ENCODE data around the gene PA2G4.

PA2G4 gene

GRCh38 chr12:56127485-56127887, 23.1 kb downstream of the PA2G4 start:
- no peak for DNase-seq

DNA sequence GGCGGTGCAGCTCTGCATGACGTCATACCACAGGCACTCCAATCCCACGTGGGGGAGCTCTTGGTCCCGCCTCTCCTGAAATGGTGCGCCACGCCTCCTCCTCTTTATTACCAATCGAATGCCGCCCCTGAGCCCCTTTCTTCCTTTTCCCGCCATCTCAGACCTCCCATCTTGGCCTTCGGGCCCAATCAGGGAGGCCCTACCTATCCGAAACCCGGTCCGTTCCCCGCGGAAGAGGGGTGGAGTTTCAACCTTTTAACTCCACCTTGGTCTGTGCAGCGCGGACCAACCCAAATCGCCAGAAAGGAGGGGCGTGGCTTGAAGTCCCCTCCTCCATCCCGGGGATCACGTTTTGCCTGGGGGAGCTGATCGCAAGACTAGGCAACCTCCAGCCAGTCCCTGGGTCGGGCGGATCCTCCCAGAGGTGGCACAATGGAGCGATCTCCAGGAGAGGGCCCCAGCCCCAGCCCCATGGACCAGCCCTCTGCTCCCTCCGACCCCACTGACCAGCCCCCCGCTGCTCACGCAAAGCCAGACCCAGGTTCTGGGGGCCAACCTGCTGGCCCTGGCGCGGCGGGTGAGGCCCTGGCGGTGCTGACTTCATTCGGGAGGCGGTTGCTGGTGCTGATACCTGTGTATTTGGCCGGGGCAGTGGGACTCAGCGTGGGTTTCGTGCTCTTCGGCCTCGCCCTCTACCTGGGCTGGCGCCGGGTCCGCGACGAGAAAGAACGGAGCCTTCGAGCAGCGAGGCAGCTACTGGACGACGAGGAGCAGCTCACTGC, 23.7 kb downstream of the PA2G4 start, which contains the start of gene ESYT1:
ESYT1 (plus strand) TSS at position 380 of the 782 bp plus-strand sequence; CDS start at position 433, 53 bp downstream.
- DNase-seq, result peak; percentile 95 to 97

GRCh38 chr12:56128670-56129205, 24.4 kb downstream of the PA2G4 start:
- DNase-seq, result no peak

DNA sequence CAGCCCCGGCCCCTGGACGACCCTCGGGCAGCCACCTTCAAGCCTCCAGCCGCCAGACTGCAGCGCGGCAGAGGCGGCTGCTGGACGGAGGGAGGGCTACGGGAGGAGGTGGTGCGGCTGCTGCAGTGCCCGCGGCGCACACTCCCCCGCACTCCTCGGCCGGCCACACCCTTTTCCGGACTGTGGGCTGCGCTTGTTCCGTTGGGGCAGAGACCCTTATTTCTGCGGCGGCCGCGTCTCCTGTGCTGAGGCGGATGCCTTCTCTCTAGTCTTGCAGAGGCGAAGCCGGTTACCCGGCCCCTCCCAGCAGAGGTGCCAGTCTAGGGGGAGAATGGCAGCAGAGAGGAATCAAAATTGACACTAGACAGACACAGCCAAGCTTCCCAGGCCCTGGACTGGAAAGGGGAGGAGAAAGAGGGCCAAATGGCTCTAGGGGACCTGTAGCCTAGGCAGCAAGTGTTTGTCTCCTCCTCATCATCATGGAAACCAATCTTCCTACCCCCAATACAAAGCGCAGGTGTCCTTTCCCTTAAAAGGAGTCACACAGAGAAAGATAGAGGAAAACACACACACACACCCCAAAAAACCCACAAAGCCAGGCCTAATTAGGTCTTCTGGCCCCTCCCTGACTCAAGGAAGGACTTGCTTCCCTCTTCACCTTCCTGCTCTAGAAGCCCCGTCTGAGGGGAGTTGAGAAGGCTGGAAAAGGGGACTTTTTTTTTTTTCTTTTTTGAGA, 25.0 kb downstream of the PA2G4 start:
- DNase-seq, result peak; percentile 58 to 69

GRCh38 chr12:56129942-56130495, 25.7 kb downstream of the PA2G4 start:
- no peak for DNase-seq

DNA sequence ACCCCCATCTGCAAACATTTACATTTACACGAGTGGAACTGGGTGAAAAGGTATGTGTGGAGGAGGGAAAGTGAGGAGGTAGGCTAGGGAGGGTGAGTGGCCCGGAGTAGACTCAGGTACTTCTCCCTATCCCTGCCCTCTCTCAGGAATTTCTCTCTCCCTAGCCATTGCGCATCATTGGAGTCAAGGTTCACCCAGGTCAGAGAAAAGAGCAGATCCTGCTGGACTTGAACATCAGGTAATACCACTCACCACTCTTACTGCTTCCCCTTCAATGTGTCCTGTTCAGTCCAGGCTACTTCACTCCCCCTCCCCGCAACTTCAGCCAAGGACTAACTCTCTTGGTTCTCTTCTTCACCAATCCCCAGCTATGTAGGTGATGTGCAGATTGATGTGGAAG, 26.5 kb downstream of the PA2G4 start:
- no peak for DNase-seq

DNA sequence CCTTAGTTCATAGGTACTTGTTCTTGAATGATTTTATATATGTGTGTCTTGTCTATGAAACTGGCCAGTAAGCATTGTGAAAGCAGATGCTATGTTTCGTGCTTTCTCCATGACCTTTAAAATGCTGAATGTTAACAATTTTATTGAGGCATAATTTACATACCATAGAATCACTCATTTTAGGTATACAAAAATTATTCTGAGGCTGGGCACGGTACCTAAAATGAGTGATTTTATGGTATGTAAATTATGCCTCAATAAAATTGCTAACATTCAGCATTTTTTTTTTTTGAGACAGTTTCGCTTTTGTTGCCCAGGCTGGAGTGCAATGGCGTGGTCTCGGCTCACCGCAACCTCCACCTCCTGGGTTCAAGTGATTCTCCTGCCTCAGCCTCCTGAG, 30.5 kb downstream of the PA2G4 start:
- no peak for DNase-seq

DNA sequence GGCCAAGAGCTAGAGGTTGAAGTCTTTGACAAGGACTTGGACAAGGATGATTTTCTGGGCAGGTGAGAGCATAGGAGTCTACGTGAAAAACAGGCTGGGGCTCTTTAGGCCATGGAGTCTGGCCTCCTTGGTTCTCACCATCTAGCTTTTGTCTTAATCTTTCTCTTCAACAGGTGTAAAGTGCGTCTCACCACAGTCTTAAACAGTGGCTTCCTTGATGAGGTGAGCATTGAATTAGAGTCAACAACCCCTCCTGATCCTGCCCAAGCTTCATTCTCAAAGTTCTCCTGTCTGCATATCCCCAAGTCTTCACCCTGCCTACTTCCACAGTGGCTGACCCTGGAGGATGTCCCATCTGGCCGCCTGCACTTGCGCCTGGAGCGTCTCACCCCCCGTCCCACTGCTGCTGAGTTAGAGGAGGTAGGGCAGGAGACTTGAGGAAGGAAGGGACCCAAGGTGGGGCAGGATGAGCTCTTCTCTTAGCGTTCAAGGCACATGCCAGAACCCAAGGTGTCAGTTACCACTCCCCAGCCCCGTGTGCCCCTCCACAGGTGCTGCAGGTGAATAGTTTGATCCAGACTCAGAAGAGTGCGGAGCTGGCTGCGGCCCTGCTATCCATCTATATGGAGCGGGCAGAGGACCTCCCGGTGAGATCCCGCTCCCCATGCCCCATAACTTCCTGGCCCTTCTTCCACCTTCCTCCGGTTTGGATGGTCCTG, 33.7 kb downstream of the PA2G4 start:
- no peak for DNase-seq

DNA sequence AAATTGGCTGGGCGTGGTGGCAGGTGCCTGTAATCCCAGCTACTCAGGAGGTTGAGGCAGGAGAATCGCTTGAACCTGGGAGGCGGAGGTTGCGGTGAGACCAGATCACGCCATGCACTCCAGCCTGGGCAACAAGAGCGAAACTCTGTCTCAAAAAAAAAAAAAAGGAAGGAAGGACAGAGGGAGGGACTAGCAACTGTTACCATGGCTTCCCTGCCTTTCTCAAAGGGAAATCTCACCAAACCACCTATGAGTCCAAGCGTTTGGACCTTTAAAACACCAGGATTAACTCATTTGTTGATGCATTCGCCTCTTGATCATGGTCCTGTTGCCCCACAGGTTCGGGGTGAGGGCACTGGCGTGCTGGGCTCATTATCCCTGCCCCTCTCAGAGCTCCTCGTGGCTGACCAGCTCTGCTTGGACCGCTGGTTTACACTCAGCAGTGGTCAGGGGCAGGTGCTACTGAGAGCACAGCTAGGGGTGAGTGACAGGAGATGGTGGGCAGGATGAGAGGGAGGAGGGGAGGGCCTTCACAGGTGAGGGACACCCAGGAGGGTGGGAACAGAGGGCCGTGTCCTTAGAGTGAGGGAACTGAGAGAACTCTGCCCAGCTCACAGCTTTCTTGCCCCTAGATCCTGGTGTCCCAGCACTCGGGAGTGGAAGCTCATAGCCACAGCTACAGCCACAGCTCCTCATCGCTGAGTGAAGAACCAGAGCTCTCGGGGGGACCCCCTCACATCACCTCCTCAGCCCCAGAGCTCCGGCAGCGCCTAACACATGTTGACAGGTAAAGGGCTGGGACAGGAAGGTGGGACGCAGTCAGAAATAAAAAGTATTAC, 37.8 kb downstream of the PA2G4 start:
- DNase-seq, result no peak

DNA sequence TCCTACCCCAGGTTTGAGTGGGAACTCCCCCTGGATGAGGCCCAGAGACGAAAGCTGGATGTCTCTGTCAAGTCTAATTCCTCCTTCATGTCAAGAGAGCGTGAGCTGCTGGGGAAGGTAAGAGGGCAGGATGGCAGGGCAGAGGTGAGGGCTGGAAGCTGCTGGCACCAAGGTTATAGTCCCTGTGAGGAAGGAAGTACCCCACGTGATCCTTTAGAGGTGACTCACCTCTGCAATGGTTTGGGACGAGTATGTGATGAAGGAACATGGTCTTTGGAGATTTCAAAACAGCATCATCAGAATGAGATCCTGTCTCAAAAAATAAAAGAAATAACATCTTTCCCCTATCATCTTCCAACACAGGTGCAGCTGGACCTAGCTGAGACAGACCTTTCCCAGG, 38.9 kb downstream of the PA2G4 start:
- DNase-seq, result no peak

DNA sequence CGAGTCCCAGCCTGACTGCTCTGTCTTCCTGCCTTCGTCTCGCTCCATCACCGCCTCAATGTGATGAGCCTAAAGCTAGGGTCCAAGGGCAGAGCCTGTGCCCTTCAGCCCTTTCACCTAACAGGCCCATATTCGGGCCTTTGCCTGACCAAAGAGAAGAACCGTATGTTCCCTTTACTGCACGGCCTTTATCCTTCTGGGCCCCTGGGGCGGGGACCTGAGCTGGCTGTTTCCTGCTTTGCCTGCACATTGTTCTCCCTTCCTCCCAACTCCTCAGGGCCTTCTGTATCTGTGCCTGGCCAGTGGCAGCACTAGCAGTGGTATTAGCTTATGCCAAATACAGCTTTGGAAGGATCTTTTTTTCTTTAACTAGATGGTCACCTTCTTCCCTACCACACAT, 39.5 kb downstream of the PA2G4 start:
- no peak for DNase-seq

DNA sequence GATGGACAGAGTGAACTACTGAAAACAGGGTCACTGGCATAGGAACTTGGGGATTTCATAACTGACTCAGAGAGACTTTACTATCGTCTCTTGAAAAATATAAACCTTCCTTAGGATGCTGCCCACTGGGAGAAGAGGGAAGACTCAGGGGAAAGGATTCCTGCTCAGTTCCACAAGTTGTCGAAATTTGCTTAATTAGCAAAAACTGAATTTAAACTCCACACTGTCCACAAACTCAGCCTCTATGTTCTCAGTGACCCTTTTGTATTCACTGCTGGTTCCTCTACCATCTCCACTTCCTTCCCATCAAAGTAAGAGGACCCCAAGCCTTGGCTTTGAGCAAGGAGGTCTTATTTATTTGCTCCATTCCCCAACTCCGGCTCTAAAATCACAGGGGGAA, 40.9 kb downstream of the PA2G4 start:
- DNase-seq, result no peak

GRCh38 chr12:56146492-56147460, 42.4 kb downstream of the PA2G4 start:
- no peak for DNase-seq

DNA sequence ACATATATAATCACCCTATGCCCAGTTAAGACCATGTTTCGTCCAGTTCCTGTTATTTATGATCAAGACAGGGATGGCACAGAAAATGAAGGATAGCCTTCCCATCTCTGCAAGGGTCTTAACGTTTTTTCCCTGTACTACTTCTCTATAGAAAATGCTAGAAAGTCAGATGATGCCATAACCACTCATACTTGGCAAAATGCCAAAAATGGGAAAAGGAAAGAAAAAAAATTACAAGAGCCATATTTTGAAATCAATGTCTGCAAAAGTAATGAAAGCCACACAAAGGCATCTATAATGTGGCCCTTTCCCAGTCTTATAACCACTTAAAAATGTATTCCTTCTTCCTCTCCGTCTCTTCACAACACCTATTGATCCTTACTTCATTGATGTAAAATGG, 46.2 kb downstream of the PA2G4 start:
- DNase-seq, result no peak

- DNase-seq, result peak; percentile 65 to 70
These were observed 47.3 kb downstream of the PA2G4 start for GRCh38 chr12:56151672-56152131.

DNA sequence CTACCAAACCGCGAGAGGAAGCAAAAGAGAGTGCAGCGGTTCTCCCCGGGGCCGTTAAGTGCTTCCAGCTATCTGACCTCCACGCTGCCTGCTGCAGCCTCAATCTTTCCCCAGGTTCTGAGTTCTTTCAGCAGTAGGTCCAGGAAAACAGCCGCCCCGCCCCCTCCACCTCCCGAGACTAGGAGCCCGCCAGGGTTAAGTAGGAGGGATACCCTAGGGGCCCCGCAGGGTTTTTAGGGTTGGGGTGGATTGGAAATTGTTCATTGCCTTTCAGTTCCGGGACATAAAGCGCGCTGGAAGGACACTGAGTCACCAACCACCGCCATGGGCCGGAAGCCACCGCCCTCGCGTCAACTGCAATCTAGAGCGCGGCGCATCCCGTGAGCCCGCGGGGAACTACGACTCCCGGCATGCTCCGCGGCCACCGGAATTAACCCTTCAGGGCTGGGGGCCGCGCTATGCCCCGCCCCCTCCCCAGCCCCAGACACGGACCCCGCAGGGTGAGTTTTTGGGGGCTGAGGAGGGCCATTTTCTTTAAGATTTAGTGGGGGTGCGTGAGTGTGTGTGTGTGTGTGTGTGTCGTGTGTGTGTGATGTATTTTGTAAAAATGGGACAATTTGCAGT, 47.9 kb downstream of the PA2G4 start, which contains the start of gene MYL6B:
MYL6B (plus strand) TSS at position 456 of the 624 bp plus-strand sequence. CDS start 1,332 bp downstream, outside the sequence.
- DNase-seq, result peak; percentile 92

GRCh38 chr12:56152756-56153677, 48.7 kb downstream of the PA2G4 start:
- no peak for DNase-seq

DNA sequence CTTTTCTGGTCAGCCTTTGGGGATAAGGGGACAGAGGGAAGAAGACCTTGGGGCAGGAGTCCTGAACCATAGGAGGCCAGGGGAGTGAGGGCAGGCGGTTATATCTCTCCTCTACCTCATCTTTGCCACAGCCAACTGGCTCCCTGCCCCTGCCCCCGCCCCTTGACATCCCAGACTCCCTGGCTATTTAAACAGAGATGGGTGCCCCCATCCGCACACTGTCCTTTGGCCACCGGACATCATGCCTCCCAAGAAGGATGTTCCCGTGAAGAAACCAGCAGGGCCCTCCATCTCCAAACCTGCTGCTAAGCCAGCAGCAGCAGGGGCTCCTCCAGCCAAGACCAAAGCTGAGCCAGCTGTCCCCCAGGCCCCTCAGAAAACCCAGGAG, 49.3 kb downstream of the PA2G4 start:
- DNase-seq, result no peak

- no peak for DNase-seq
These were observed 50.0 kb downstream of the PA2G4 start for GRCh38 chr12:56154246-56154771.

Measured in activated CD4-positive, alpha-beta T cell treated with anti-CD3 and anti-CD28 coated beads for 4 hours (primary cell).